ENCODE data around the gene ZBTB45.

DNA sequence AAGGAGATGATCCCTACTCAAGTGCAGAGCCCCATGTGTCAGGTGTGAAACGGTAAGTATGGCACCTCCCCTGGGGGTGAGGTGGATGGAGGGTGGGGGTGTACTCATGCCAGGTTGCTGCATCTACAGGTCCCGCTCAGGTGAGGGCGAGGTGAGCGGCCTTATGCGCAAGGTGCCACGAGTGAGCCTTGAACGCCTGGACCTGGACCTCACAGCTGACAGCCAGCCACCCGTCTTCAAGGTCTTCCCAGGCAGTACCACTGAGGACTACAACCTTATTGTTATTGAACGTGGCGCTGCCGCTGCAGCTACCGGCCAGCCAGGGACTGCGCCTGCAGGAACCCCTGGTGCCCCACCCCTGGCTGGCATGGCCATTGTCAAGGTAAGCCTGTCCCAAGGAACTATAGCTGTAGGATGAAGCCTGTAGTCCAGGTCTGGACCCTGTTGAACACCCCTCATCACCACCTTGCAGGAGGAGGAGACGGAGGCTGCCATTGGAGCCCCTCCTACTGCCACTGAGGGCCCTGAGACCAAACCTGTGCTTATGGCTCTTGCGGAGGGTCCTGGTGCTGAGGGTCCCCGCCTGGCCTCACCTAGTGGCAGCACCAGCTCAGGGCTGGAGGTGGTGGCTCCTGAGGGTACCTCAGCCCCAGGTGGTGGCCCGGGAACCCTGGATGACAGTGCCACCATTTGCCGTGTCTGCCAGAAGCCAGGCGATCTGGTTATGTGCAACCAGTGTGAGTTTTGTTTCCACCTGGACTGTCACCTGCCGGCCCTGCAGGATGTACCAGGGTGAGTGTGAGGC is 29.5 kb upstream of the ZBTB45 start:
- TF ChIP-seq GATA2 (IDR thresholded peaks at IDR 0.05; ENCODE audit: low read depth, low read length) (no peak), GATA3 (IDR thresholded peaks at IDR 0.05; ENCODE audit: low read depth, low read length) (no peak)

Measured in SH-SY5Y (cell line).